RWPE1 (cell line): ENCODE data around the gene MRPS35.

Experiments used
- CTCF ChIA-PET: fragments of 350-600 bp; sonication (Branson Sonifier 250); formaldehyde crosslinking; extraction: SDS; loops from one replicate; lab custom pipeline; 2021; lab: Yijun Ruan, JAX
- POLR2A ChIA-PET: fragments of 400-600 bp; formaldehyde crosslinking; extraction: SDS; loops from one replicate; lab custom pipeline; 2020; ENCODE audit warnings: antibody characterized with exemption; ENCODE audit not compliant: low non-redundant PET; lab: Yijun Ruan, JAX
- DNase-seq: peaks from one replicate; pipeline ENCODE4 v3.0.0; 2012; ENCODE audit warnings: low spot score
- H3K27ac ChIP-seq: fragments of 450-650 bp; 2 replicates; pipeline ENCODE4 v1.5.1; 2017
- TF ChIP-seq, protein P1 (sequence below): fragments of 450-650 bp; conservative IDR thresholded peaks from 2 replicates; pipeline ENCODE4 v1.5.1; 2017; ENCODE audit warnings: low read depth, mild to moderate bottlenecking

MRPS35 gene

GRCh38 chr12:27688671-27689070, 22.0 kb upstream of the MRPS35 start:
- POLR2A ChIA-PET: no interaction called here
- H3K27ac ChIP-seq: no peak overlapping the region
- no peak for DNase-seq
- CTCF ChIA-PET: no interaction called here
- TF ChIP-seq, protein P1, sequence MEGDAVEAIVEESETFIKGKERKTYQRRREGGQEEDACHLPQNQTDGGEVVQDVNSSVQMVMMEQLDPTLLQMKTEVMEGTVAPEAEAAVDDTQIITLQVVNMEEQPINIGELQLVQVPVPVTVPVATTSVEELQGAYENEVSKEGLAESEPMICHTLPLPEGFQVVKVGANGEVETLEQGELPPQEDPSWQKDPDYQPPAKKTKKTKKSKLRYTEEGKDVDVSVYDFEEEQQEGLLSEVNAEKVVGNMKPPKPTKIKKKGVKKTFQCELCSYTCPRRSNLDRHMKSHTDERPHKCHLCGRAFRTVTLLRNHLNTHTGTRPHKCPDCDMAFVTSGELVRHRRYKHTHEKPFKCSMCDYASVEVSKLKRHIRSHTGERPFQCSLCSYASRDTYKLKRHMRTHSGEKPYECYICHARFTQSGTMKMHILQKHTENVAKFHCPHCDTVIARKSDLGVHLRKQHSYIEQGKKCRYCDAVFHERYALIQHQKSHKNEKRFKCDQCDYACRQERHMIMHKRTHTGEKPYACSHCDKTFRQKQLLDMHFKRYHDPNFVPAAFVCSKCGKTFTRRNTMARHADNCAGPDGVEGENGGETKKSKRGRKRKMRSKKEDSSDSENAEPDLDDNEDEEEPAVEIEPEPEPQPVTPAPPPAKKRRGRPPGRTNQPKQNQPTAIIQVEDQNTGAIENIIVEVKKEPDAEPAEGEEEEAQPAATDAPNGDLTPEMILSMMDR: no peak

DNA sequence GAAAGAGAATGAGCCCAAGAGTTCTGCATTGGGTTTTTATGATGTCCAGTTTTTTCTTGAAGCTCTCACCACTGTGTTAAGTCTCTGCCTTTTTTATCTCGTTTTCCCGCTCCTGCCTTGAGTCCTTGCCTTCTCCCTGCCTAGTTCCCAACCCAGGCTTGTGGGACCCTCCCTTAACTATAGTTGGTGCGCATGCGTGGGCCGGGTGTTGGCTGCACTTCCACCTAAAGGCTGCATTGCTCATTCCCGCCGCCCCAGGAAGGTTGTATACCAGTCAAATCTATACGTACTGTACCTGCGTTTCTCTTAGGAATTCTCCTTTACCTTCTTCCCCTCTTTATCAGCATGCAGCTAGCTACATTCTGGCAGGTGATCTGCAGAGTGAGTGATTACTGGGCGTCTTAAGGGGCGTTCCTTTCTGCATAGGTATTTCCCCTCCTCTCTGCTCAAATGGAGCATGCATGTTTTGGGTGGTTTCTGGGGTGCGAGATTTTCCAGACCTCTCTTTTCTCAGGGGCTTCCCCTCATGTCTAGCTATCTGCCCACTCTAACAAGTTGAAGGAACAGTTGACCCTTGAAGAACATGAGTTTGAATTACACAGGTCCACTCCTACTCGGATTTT, 21.0 kb upstream of the MRPS35 start:
- TF ChIP-seq, protein P1: no peak
- no peak overlapping the region for H3K27ac ChIP-seq
- CTCF ChIA-PET: no interaction called here
- POLR2A ChIA-PET: no interaction called here
- DNase-seq: no peak

DNA sequence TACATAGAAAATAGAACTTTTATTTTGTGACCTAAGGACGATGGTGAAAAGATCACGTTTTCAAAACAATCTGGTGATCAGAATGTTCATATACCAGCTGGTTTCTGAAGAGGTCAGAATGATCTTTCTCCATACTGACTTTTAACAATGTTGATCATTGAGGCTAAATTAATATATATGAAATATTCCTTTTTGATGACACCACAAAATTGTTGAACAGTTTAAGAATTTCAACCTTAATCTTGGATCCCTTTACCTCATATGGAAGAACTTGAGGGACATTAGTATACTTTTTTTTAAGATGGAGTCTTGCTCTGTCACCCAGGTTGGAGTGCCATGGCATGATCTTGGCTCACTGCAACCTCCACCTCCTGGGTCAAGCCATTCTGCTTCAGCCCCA, 17.2 kb upstream of the MRPS35 start:
- CTCF ChIA-PET: no interaction called here
- POLR2A ChIA-PET: no interaction called here
- DNase-seq: no peak
- TF ChIP-seq, protein P1: no peak
- H3K27ac ChIP-seq: no peak overlapping the region

DNA sequence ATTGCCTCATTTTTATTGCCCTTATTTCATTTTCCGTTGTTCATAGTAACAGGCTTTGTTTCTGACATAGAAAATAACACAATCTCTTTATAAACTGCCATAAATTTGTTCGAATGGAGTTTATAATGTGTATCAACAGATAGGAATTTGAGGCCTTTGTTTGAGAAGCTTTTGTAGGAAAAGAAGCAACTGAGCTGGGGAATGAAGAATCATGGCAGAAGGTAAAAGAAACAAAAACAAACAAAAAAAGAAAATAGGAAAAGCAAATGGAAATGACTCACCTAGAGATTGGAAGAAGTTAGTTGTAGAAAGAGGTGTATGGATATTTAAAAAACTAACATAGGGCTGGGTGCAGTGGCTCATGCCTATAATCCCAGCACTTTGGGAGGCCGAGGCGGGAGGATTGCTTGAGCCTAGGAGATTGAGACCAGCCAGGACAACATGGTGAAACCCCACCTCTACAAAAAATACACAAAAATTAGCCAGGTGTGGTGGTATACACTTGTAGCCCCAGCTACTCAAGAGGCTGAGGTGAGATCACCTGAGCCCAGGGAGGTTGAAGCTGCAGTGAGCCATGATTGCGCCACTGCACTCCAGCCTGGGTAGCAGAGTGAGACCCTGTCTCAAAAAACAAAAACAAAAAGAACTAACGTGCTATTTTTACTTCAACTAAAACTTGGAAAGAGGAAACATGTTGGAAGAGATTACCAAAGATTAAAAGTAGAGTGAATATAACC, 14.9 kb upstream of the MRPS35 start:
- ChIA-PET CTCF (no interaction called here), POLR2A (no interaction called here)
- no peak overlapping the region for H3K27ac ChIP-seq
- TF ChIP-seq, protein P1: no peak
- no peak for DNase-seq

- ChIA-PET CTCF (no interaction called here), POLR2A (no interaction called here)
- DNase-seq: no peak
- H3K27ac ChIP-seq: no peak within 1 kb of the TSS
- TF ChIP-seq, protein P1: no peak
Measured at GRCh38 chr12:27696293-27696652, 14.4 kb upstream of the MRPS35 start, which contains the start of gene REP15. Gene REP15, plus strand, starts transcription at chr12:27696447. Its CDS starts 116 bp downstream, at chr12:27696563.

- no peak for DNase-seq
- CTCF ChIA-PET: no interaction called here
- H3K27ac ChIP-seq: no peak overlapping the region
- TF ChIP-seq, protein P1: no peak
- POLR2A ChIA-PET: no interaction called here
Measured at GRCh38 chr12:27696864-27697564, 13.6 kb upstream of the MRPS35 start.
